DOHH2 (cell line): Measurements from ENCODE around the gene CT47C1.
"Not testable (repeated sequence)": the region's sequence is repeated elsewhere in the genome, so short reads cannot be mapped to it uniquely, and the experiment has no call there.

Experiments used
- CTCF ChIP-seq: fragments of 200-600 bp; sonication (generic); IDR thresholded peaks from one replicate; pipeline ENCODE4 v1.5.1; 2014; ENCODE audit warnings: antibody characterized with exemption, mild to moderate bottlenecking, low read depth, low read length; ENCODE audit not compliant: poor library complexity, severe bottlenecking
- EZH2phosphoT487 ChIP-seq: fragments of 200-600 bp; sonication (generic); IDR thresholded peaks from 2 replicates; pipeline ENCODE4 v1.6.1; 2017; ENCODE audit warnings: borderline replicate concordance, mild to moderate bottlenecking, antibody characterized with exemption, low read length, moderate library complexity, mixed read lengths

- not testable (repeated sequence) for TF ChIP-seq EZH2phosphoT487, CTCF
Measured at GRCh38 chrX:119026344-119026743, 46.4 kb upstream of the CT47C1 start.
